ENCODE results near the gene RNF152. TPM values are rescaled to one million over a fixed set of nuclear protein-coding genes. Genes with fewer than 3 reads are reported as not detected.

RNF152 gene
- total RNA-seq, result 10 to 100 TPM; 20.0 to 86.1 (median 33.0) TPM

DNA sequence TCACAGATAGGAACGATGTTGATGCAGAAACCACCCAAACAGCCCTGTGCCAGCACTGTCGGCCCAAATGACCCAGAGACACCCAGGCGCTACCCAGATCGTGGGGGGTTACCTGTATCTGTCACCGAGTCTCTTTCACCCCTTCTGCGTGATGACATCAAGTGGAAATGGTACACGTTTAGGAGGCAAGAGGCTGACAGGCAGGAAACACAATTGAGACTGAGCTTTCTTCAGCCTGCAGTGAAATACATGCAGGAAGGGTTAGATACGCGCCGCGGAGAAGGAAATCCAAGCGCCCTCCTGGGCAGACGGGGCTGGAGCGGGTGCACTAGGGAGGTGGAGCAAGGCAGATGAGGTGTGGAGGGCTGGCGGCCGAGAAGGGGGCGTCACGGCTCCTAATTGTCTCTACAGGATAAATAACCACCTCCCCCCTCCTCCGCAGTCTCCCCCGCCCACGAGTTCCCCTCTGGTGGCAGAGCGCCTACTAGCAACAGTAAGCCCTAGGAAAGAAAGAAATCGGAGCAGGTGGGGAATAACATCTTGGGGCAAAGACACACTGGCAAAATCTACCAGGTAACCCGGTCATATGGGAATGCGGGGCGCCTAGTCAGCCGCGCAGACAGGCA is at the start of gene RNF152:
RNF152 (minus strand) TSS at position 325 of the 626 bp plus-strand sequence. CDS start 76,544 bp downstream, outside the sequence.
- H3K4me1 ChIP-seq, result peaks cover 3 to 5% of the 10 kb centered on the region in 2 donors

GRCh38 chr18:61941948-61942471 is 49.2 kb upstream of the RNF152 start:
- intact Hi-C loops (cut with DNase I; ENCODE audit: low total_unique reads), result no loop called here
- no peaks in the 10 kb centered on the region for H3K27me3 ChIP-seq
- TF ChIP-seq POLR2A (IDR thresholded peaks at IDR 0.05), result no peak
- TF ChIP-seq, protein P1, sequence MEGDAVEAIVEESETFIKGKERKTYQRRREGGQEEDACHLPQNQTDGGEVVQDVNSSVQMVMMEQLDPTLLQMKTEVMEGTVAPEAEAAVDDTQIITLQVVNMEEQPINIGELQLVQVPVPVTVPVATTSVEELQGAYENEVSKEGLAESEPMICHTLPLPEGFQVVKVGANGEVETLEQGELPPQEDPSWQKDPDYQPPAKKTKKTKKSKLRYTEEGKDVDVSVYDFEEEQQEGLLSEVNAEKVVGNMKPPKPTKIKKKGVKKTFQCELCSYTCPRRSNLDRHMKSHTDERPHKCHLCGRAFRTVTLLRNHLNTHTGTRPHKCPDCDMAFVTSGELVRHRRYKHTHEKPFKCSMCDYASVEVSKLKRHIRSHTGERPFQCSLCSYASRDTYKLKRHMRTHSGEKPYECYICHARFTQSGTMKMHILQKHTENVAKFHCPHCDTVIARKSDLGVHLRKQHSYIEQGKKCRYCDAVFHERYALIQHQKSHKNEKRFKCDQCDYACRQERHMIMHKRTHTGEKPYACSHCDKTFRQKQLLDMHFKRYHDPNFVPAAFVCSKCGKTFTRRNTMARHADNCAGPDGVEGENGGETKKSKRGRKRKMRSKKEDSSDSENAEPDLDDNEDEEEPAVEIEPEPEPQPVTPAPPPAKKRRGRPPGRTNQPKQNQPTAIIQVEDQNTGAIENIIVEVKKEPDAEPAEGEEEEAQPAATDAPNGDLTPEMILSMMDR (IDR thresholded peaks at IDR 0.05), result no peak

More for the DNA sequence above, at the start of gene RNF152:
- H3K27me3 ChIP-seq, result no peaks in the 10 kb centered on the region
- intact Hi-C loops (cut with DNase I; ENCODE audit: low total_unique reads), result loop anchor here (10.0 kb wide), 2 partner anchors 142 to 258 kb away; no protein-coding TSS in a partner anchor
- H3K4me3 ChIP-seq, result peak within 1 kb of the TSS; percentile 83 to 100
- H3K9me3 ChIP-seq, result no peaks in the 10 kb centered on the region
- peak; percentile 49 to 66 for DNase-seq
- H3K27ac ChIP-seq, result peak within 1 kb of the TSS; percentile 96
- TF ChIP-seq, protein P1 (IDR thresholded peaks at IDR 0.05), result peak in 2 of 4 experiments; percentile 12 to 14
- TF ChIP-seq POLR2A (IDR thresholded peaks at IDR 0.05), result no peak
- H3K36me3 ChIP-seq, result no peaks in the 10 kb centered on the region

DNA sequence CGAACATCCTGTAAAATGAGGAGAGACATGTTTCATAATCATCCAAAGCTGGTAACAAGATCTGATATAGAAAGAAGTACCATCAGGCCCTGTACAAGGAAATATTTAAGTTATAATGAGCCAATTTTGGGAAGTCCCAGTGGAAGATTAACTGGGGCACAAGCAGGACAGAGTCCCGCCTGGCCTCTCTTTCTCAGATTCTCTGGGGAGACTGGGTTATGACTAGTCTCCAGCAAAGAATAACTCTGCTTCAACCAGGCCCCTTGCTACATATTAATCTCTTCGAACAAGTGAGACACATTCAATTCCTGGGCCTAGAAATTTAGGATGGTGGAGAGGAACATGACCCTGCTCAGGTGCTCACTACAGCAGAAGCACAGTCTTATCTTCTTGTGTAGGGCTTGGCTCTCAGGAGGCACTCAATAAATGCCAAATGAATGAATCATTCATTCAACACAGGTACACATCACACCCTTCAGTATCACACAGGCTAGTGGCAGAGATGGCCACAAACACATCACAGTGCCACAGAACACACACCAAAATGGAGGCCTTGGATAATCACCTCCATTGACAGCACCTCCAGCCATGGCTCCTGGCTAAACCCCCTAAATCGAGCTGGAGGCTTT is 46.4 kb upstream of the RNF152 start:
- no peak for DNase-seq
- TF ChIP-seq POLR2A (IDR thresholded peaks at IDR 0.05), result no peak
- TF ChIP-seq, protein P1 (IDR thresholded peaks at IDR 0.05), result no peak
- Histone ChIP-seq H3K36me3 (no peaks in the 10 kb centered on the region), H3K4me3 (no peak overlapping the region), H3K27me3 (no peaks in the 10 kb centered on the region), H3K27ac (no peak overlapping the region), H3K4me1 (no peaks in the 10 kb centered on the region), H3K9me3 (no peaks in the 10 kb centered on the region)
- intact Hi-C loops (cut with DNase I; ENCODE audit: low total_unique reads), result no loop called here

More at GRCh38 chr18:61941948-61942471, 49.2 kb upstream of the RNF152 start:
- Histone ChIP-seq H3K36me3 (no peaks in the 10 kb centered on the region), H3K27ac (peak overlapping the region in 1 of 2 donors; percentile 30), H3K4me3 (no peak overlapping the region), H3K9me3 (no peaks in the 10 kb centered on the region), H3K4me1 (no peaks in the 10 kb centered on the region)
- no peak for DNase-seq

GRCh38 chr18:61935362-61935761 is 42.6 kb upstream of the RNF152 start:
- H3K27ac ChIP-seq, result no peak overlapping the region
- intact Hi-C loops (cut with DNase I; ENCODE audit: low total_unique reads), result no loop called here
- H3K4me3 ChIP-seq, result no peak overlapping the region
- no peaks in the 10 kb centered on the region for H3K4me1 ChIP-seq
- no peak for DNase-seq
- no peaks in the 10 kb centered on the region for H3K27me3 ChIP-seq
- H3K36me3 ChIP-seq, result no peaks in the 10 kb centered on the region
- TF ChIP-seq, protein P1 (IDR thresholded peaks at IDR 0.05), result no peak
- TF ChIP-seq POLR2A (IDR thresholded peaks at IDR 0.05), result no peak
- H3K9me3 ChIP-seq, result no peaks in the 10 kb centered on the region
